H9 (cell line): Measurements from ENCODE around the gene TRMT44. TPM values are rescaled to one million over a fixed set of nuclear protein-coding genes. Genes with fewer than 3 reads are reported as not detected.

Source experiments
- DNase-seq: peaks from one replicate; pipeline ENCODE4 v3.0.0-alpha.2; 2017
- H2AFZ ChIP-seq: one replicate; pipeline ENCODE4 v1.6.1; 2013; ENCODE audit warnings: mild to moderate bottlenecking, low read length, control low read depth, moderate library complexity
- H2AK5ac ChIP-seq: 2 replicates; pipeline ENCODE4 v1.6.1; 2013; ENCODE audit warnings: low read length, control low read depth, mixed read lengths; ENCODE audit not compliant: insufficient read length
- H2BK120ac ChIP-seq: one replicate; pipeline ENCODE4 v1.6.1; 2013; ENCODE audit warnings: low read depth, mild to moderate bottlenecking, low read length, control low read depth, inconsistent platforms; ENCODE audit not compliant: poor library complexity, severe bottlenecking
- H2BK12ac ChIP-seq: 2 replicates; pipeline ENCODE4 v1.6.1; 2013; ENCODE audit warnings: low read length, control low read depth, mixed read lengths, low read depth; ENCODE audit not compliant: insufficient read length
- H2BK15ac ChIP-seq: 2 replicates; pipeline ENCODE4 v1.6.1; 2013; ENCODE audit warnings: low read depth, low read length, control low read depth
- H2BK20ac ChIP-seq: one replicate; pipeline ENCODE4 v1.6.1; 2013; ENCODE audit warnings: low read depth, mild to moderate bottlenecking, low read length, control low read depth, inconsistent platforms; ENCODE audit not compliant: poor library complexity, severe bottlenecking
- H2BK5ac ChIP-seq: 2 replicates; pipeline ENCODE4 v1.6.1; 2013; ENCODE audit warnings: low read length, control low read depth, mixed read lengths; ENCODE audit not compliant: insufficient read length
- H3K14ac ChIP-seq: 2 replicates; pipeline ENCODE4 v1.6.1; 2013; ENCODE audit warnings: low read length, control low read depth; ENCODE audit not compliant: insufficient read depth
- H3K18ac ChIP-seq: 2 replicates; pipeline ENCODE4 v1.6.1; 2013; ENCODE audit warnings: low read depth, mild to moderate bottlenecking, mixed read lengths, low read length, control low read depth; ENCODE audit not compliant: insufficient read length
- H3K23ac ChIP-seq: 2 replicates; pipeline ENCODE4 v1.6.1; 2013; ENCODE audit warnings: low read length, control low read depth, mixed read lengths, low read depth; ENCODE audit not compliant: insufficient read length
- H3K23me2 ChIP-seq: 2 replicates; pipeline ENCODE4 v1.6.1; 2013; ENCODE audit warnings: low read depth, mild to moderate bottlenecking, mixed read lengths, low read length, control low read depth; ENCODE audit not compliant: insufficient read length, poor library complexity, severe bottlenecking
- H3K27ac ChIP-seq: 2 replicates; pipeline ENCODE4 v1.5.1; 2013; ENCODE audit warnings: low read length, control low read depth, mixed read lengths, low read depth; ENCODE audit not compliant: insufficient read length
- H3K27me3 ChIP-seq: 2 replicates; pipeline ENCODE4 v1.6.1; 2013; ENCODE audit warnings: low read length, control low read depth, inconsistent platforms; ENCODE audit not compliant: insufficient read depth
- H3K4ac ChIP-seq: 2 replicates; pipeline ENCODE4 v1.6.1; 2013; ENCODE audit warnings: low read depth, mild to moderate bottlenecking, control low read depth, inconsistent platforms, low read length, moderate library complexity
- H3K4me1 ChIP-seq: 2 replicates; pipeline ENCODE4 v1.6.1; 2013; ENCODE audit warnings: low read length, control low read depth, inconsistent platforms; ENCODE audit not compliant: insufficient read depth
- H3K4me2 ChIP-seq: 2 replicates; pipeline ENCODE4 v1.6.1; 2013; ENCODE audit warnings: low read length, control low read depth, mixed read lengths; ENCODE audit not compliant: insufficient read length, insufficient read depth
- H3K56ac ChIP-seq: 2 replicates; pipeline ENCODE4 v1.6.1; 2013; ENCODE audit warnings: low read depth, mild to moderate bottlenecking, mixed read lengths, low read length, control low read depth; ENCODE audit not compliant: insufficient read length
- H3K79me1 ChIP-seq: 2 replicates; pipeline ENCODE4 v1.6.1; 2013; ENCODE audit warnings: low read depth, mild to moderate bottlenecking, moderate library complexity, low read length, control low read depth, inconsistent platforms; ENCODE audit not compliant: insufficient read depth, poor library complexity, severe bottlenecking
- H3K79me2 ChIP-seq: 2 replicates; pipeline ENCODE4 v1.6.1; 2013; ENCODE audit warnings: low read length, control low read depth, inconsistent platforms; ENCODE audit not compliant: insufficient read depth
- H3K9ac ChIP-seq: 2 replicates; pipeline ENCODE4 v1.6.1; 2013; ENCODE audit warnings: low read length, control low read depth, mixed read lengths; ENCODE audit not compliant: insufficient read length; ENCODE audit errors: extremely low read depth
- H3K9me3 ChIP-seq: one replicate; pipeline ENCODE4 v1.6.1; 2013; ENCODE audit warnings: low read depth, low read length, inconsistent platforms; ENCODE audit not compliant: control insufficient read depth
- H3T11ph ChIP-seq: one replicate; pipeline ENCODE4 v1.6.1; 2013; ENCODE audit warnings: mild to moderate bottlenecking, low read length, control low read depth, inconsistent platforms
- H4K20me1 ChIP-seq: one replicate; pipeline ENCODE4 v1.6.1; 2013; ENCODE audit not compliant: control insufficient read depth, insufficient read length, insufficient read depth
- H4K5ac ChIP-seq: 2 replicates; pipeline ENCODE4 v1.6.1; 2013; ENCODE audit warnings: low read depth, mild to moderate bottlenecking, mixed read lengths, low read length, control low read depth; ENCODE audit not compliant: insufficient read length
- H4K8ac ChIP-seq: replicated peaks from 2 replicates; pipeline ENCODE4 v1.6.1; 2013; ENCODE audit warnings: low read length, control low read depth, mixed read lengths, low read depth; ENCODE audit not compliant: insufficient read length
- H4K91ac ChIP-seq: 2 replicates; pipeline ENCODE4 v1.6.1; 2013; ENCODE audit warnings: low read depth, mild to moderate bottlenecking, moderate library complexity, mixed read lengths, low read length, control low read depth; ENCODE audit not compliant: insufficient read length
- H3K27ac Mint-ChIP-seq, 3 experiments: 2 replicates in 2 of 3; 3 replicates in 1 of 3; pipeline ENCODE4 v1.8.0; 2020 to 2021; ENCODE audit warnings: mixed read lengths in 3 of 3, mild to moderate bottlenecking in 1 of 3, moderate library complexity in 1 of 3
- H3K27me3 Mint-ChIP-seq: 2 replicates; pipeline ENCODE4 v1.8.0; 2021; ENCODE audit warnings: low read depth, mild to moderate bottlenecking, moderate library complexity, mixed read lengths
- H3K36me3 Mint-ChIP-seq, 3 experiments: 2 replicates in 2 of 3; 3 replicates in 1 of 3; pipeline ENCODE4 v1.8.0; 2020 to 2021; ENCODE audit warnings: low read depth in 3 of 3, mixed read lengths in 3 of 3; ENCODE audit not compliant: insufficient read depth in 1 of 3
- H3K4me1 Mint-ChIP-seq, 2 experiments: 2 replicates each; pipeline ENCODE4 v1.8.0; 2020; ENCODE audit warnings: mixed read lengths in 2 of 2
- H3K4me3 Mint-ChIP-seq, 2 experiments: 2 replicates in 1 of 2; 3 replicates in 1 of 2; pipeline ENCODE4 v1.8.0; 2020 to 2021; ENCODE audit warnings: mild to moderate bottlenecking in 2 of 2, mixed read lengths in 2 of 2, moderate library complexity in 1 of 2
- H3K9me3 Mint-ChIP-seq, 2 experiments: 2 replicates in 1 of 2; 3 replicates in 1 of 2; pipeline ENCODE4 v1.8.0; 2020; ENCODE audit warnings: mild to moderate bottlenecking in 2 of 2, mixed read lengths in 2 of 2, moderate library complexity in 1 of 2
- CTCF ChIP-seq: fragments of 200-600 bp; sonication (generic); conservative IDR thresholded peaks from 3 replicates; pipeline ENCODE4 v1.8.0; 2021; ENCODE audit warnings: antibody characterized with exemption, mild to moderate bottlenecking
- WGBS: extraction: QIAGEN DNeasy Blood & Tissue Kit; methylation state at CpG from one replicate; pipeline ENCODE4 v1.1.7; 2013; ENCODE audit warnings: missing lambda C conversion rate, low lambda C conversion rate, mixed read lengths; ENCODE audit not compliant: insufficient read length; ENCODE audit errors: extremely low coverage; 5-methylcytosine and 5-hydroxymethylcytosine counted together
- total RNA-seq: library from RNA; stranded (reverse); gene quantifications from 2 replicates; pipeline ENCODE4 v1.2.1, GENCODE V29; 2021

TRMT44 gene
- total RNA-seq, 1 experiment from 2014 or later: 22.8 TPM

GRCh38 chr4:8392591-8393190, 47.9 kb upstream of the TRMT44 start:
- H3K23me2 ChIP-seq: no peaks in the 10 kb centered on the region
- H3K27ac ChIP-seq: no peak overlapping the region
- no peak overlapping the region for H2BK5ac ChIP-seq
- H3K14ac ChIP-seq: no peak overlapping the region; the same call in 1 of the 2 replicates
- Mint-ChIP-seq H3K36me3 (peaks cover 0 to 2% (median 0%) of the 10 kb centered on the region in 3 experiments; a peak in 2 of 7 replicates), H3K27ac (no peak overlapping the region; a peak in 1 of 7 replicates), H3K4me3 (no peak overlapping the region; a peak in 1 of 5 replicates), H3K9me3 (no peaks in the 10 kb centered on the region), H3K4me1 (peaks cover 22 to 24% of the 10 kb centered on the region in 2 experiments), H3K27me3 (no peaks in the 10 kb centered on the region)
- no peaks in the 10 kb centered on the region for H3K9me3 ChIP-seq
- H2BK20ac ChIP-seq: no peak overlapping the region
- H3K56ac ChIP-seq: no peak overlapping the region
- H3K4ac ChIP-seq: no peak overlapping the region
- no peak overlapping the region for H3T11ph ChIP-seq
- no peak overlapping the region for H4K5ac ChIP-seq
- H2AK5ac ChIP-seq: no peak overlapping the region
- H2BK12ac ChIP-seq: no peak overlapping the region
- no peak overlapping the region for H4K91ac ChIP-seq
- H4K8ac ChIP-seq: no peak overlapping the region
- no peaks in the 10 kb centered on the region for H4K20me1 ChIP-seq
- no peak overlapping the region for H2AFZ ChIP-seq
- no peaks in the 10 kb centered on the region for H3K27me3 ChIP-seq
- no peaks in the 10 kb centered on the region for H3K79me1 ChIP-seq
- no CpG with 5 or more reads among the region's 15 CpGs for WGBS
- no peak overlapping the region for H3K23ac ChIP-seq
- H2BK15ac ChIP-seq: no peak overlapping the region
- no peak for TF ChIP-seq CTCF
- H3K18ac ChIP-seq: no peak overlapping the region
- no peak overlapping the region for H3K4me2 ChIP-seq
- no peak for DNase-seq
- no peak overlapping the region for H3K9ac ChIP-seq
- no peak overlapping the region for H2BK120ac ChIP-seq
- H3K79me2 ChIP-seq: no peaks in the 10 kb centered on the region
- peaks cover 3% of the 10 kb centered on the region; the same call in 1 of the 2 replicates for H3K4me1 ChIP-seq
